SJSA1 (cell line): Measurements from ENCODE around the gene ACP5. TPM values are rescaled to one million over a fixed set of nuclear protein-coding genes. Genes with fewer than 3 reads are reported as not detected.

Source experiments
- total RNA-seq: library from RNA; depleted of rRNA; stranded (reverse); fragments of >200 nt; shearing (Covaris generic); gene quantifications from 2 replicates; pipeline ENCODE4 v1.2.3, GENCODE V29; 2014; rRNA removed

The ACP5 gene
- total RNA-seq, 1 experiment from 2014 or later, result not detected

Other genes with a start within 250 kb of the ACP5 start
- 0.38 and 1.4 TPM in 2 replicates for gene RAB3D, start 238.0 kb downstream of the ACP5 start, total RNA-seq
- 113 and 138 TPM in 2 replicates for gene TMEM205, start 231.4 kb downstream of the ACP5 start, total RNA-seq
- gene CCDC159, start 231.1 kb downstream of the ACP5 start, total RNA-seq, result 5.1 and 7.3 TPM in 2 replicates
- 22.3 and 22.5 TPM in 2 replicates for gene PLPPR2, start 222.2 kb downstream of the ACP5 start, total RNA-seq
- 0.38 and 0.79 TPM in 2 replicates for gene SWSAP1, start 203.0 kb downstream of the ACP5 start, total RNA-seq
- gene EPOR, start 193.3 kb downstream of the ACP5 start, total RNA-seq, result 2.6 and 4.5 TPM in 2 replicates
- 0.22 TPM in 1 of 2 replicates, not detected in the other for gene RGL3, start 158.3 kb downstream of the ACP5 start, total RNA-seq
- 0.24 TPM in 1 of 2 replicates, not detected in the other for gene ODAD3, start 142.5 kb downstream of the ACP5 start, total RNA-seq
- gene PRKCSH, start 142.0 kb downstream of the ACP5 start, total RNA-seq, result 91.2 and 110 TPM in 2 replicates
- 1.3 TPM in 1 of 2 replicates, not detected in the other for gene ELAVL3, start 96.6 kb downstream of the ACP5 start, total RNA-seq
- 2.3 and 4.8 TPM in 2 replicates for gene ZNF653, start 71.8 kb downstream of the ACP5 start, total RNA-seq
- 29.5 and 60.6 TPM in 2 replicates for gene ECSIT, start 48.5 kb downstream of the ACP5 start, total RNA-seq
- 73.5 and 93.9 TPM in 2 replicates for gene CNN1, start 38.8 kb downstream of the ACP5 start, total RNA-seq
- 52.7 and 61.6 TPM in 2 replicates for gene ELOF1, start 18.4 kb downstream of the ACP5 start, total RNA-seq
- gene ZNF627, start 19.8 kb upstream of the ACP5 start, total RNA-seq, result 14.6 and 14.7 TPM in 2 replicates
- 3.3 and 7.4 TPM in 2 replicates for gene ZNF823, start 161.3 kb upstream of the ACP5 start, total RNA-seq
- 3.8 and 7.8 TPM in 2 replicates for gene ZNF441, start 189.4 kb upstream of the ACP5 start, total RNA-seq
- 0.39 TPM in 1 of 2 replicates, not detected in the other for gene ZNF491, start 220.9 kb upstream of the ACP5 start, total RNA-seq
- gene ZNF440, start 236.6 kb upstream of the ACP5 start, total RNA-seq, result 6.1 and 7.8 TPM in 2 replicates